Epithelial cell of proximal tubule (primary cell): ENCODE measurements around the gene UBL5. TPM values are rescaled to one million over a fixed set of nuclear protein-coding genes. Genes with fewer than 3 reads are reported as not detected.
"Not testable (repeated sequence)": the region's sequence is repeated elsewhere in the genome, so short reads cannot be mapped to it uniquely, and the experiment has no call there.

Experiments used
- DNase-seq: peaks from one replicate; pipeline ENCODE4 v3.0.0-alpha.2; 2011; ENCODE audit warnings: low read depth
- H3K4me3 ChIP-seq: 2 replicates; pipeline ENCODE4 v1.5.1; 2011; ENCODE audit warnings: low read depth, mild to moderate bottlenecking, low read length
- total RNA-seq: library from RNA; depleted of rRNA; stranded (reverse); fragments of >200 nt; gene quantifications from 2 replicates; pipeline ENCODE4 v1.2.3, GENCODE V29; 2015
- TF ChIP-seq, protein P1 (sequence below): conservative IDR thresholded peaks from 2 replicates; pipeline ENCODE4 v1.5.1; 2012; ENCODE audit warnings: low read depth, mild to moderate bottlenecking, low read length

Gene UBL5
- total RNA-seq, 1 donor from 2014 or later: 748 TPM

DNA sequence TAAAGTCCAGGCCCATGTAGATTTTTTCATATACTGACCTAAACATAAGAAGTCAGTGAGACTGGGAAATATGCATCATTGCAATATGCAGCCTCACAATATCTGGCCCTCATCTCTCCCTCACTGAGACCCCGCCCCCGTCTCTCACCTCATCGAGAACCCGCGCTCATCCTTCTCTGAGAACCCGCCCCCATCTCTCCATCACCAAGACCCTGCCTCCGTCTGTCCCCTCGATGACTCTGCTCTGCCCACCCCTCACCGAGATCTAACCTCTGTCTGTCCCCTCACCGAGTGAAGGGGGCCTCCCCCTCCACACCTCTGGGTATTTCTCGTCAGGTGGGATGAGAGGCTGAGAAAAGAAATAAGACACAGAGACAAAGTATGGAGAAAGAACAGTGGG, 38.7 kb upstream of the UBL5 start:
- TF ChIP-seq, protein P1, sequence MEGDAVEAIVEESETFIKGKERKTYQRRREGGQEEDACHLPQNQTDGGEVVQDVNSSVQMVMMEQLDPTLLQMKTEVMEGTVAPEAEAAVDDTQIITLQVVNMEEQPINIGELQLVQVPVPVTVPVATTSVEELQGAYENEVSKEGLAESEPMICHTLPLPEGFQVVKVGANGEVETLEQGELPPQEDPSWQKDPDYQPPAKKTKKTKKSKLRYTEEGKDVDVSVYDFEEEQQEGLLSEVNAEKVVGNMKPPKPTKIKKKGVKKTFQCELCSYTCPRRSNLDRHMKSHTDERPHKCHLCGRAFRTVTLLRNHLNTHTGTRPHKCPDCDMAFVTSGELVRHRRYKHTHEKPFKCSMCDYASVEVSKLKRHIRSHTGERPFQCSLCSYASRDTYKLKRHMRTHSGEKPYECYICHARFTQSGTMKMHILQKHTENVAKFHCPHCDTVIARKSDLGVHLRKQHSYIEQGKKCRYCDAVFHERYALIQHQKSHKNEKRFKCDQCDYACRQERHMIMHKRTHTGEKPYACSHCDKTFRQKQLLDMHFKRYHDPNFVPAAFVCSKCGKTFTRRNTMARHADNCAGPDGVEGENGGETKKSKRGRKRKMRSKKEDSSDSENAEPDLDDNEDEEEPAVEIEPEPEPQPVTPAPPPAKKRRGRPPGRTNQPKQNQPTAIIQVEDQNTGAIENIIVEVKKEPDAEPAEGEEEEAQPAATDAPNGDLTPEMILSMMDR: no peak
- H3K4me3 ChIP-seq: no peak overlapping the region
- DNase-seq: no peak

DNA sequence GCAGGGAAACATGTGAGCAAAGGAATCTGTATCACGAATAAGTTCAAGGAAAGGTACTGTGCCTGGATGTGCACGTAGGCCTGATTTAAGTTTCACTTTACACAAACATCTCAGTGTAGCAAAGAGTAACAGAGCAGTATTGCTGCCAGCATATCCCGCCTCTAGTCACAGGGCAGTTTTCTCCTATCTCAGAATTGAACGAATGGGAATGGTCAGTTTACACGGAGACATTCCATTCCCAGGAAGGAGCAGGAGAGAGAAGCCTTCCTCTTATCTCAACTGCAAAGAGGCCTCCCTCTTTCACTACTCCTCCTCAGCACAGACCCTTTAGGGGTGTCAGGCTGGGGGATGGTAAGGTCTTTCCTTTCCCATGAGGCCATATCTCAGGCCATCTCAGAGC, 38.1 kb upstream of the UBL5 start:
- not testable (repeated sequence) for DNase-seq, H3K4me3 ChIP-seq

DNA sequence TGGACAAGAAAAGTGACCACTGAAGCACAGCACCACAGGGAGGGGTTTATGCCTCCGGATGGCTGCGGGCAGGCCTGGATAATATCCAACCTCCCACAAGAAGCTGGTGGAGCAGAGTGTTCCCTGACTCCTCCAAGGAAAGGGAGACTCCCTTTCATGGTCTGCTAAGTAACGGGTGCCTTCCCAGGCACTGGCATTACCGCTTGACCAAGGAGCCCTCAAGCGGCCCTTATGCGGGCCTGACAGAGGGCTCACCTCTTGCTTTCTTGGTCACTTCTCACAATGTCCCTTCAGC, 36.7 kb upstream of the UBL5 start:
- peak; percentile 54 for DNase-seq
- TF ChIP-seq, protein P1: peak; percentile 18
- H3K4me3 ChIP-seq: peak overlapping the region; percentile 47

DNA sequence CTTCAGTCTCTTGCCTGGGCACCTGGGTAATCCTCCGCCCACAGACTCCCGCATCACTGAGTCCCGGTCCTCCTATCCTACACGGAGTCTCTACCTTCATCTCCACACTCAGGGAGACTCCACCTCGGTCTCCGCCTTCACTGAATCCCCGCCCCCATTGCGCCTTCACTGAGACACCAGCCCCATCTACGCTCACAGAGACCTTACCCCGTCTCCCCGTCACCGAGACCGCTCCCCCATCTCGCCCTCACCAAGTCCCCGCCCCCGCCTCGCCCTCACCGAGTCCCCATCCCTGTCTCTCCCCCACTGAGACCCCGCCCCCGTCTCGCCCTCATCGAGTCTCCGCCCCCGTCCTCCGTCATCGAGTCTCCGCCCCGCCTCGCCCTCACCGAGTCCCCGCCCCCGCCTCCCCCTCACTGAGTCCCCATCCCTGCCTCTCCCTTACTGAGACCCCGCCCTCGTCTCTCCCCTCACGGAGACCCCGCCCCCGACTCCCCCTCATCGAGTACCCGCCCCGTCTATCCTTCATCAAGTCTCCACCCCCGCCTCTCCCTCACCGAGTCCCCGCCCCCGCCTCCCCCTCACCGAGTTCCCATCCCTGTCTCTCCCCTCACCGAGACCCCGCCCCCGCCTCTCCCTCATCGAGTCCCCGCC, 36.0 kb upstream of the UBL5 start:
- peak overlapping the region; percentile 69 for H3K4me3 ChIP-seq
- peak; percentile 75 for DNase-seq
- TF ChIP-seq, protein P1: no peak

DNA sequence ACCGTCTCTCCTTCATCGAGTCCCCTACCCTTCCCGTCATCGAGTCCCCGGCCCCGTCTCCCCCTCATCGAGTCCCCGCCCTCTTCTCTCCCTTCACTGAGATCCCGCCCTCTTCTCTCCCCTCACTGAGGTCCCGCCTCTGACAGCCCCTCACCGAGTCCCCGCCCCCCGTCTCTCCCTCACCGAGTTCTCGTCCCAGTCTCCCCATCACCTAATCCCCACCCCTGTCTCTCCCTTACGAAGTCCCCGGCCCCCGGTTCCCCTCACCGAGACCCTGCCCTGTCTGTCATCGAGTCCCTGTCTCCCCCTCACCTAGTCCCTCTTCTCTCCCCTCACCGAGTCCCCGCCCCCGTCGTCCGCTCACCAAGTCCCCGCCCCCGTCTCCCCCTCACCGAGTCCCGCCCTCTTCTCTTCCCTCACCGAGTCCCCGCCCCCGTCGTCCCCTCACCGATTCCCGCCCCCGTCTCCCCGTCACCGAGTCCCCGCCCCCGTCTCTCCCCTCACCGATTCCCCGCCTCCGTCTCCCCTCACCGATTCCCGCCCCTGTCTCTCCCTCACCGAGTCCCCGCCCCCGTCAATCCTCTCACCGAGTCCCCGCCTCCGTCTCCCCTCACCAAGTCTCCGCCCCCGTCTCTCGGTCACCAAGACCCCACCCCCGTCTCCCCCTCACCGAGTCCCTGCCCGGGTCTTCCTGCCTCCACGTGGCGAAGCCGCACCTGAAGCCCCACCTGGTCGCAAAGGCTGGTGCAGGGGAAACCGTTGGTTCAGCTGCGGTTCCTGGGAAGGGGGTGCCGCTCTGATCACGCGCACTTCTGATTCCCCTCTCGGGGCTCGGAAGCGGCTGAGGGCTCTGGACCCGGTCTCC, 35.3 kb upstream of the UBL5 start:
- DNase-seq: peak; percentile 54
- peak overlapping the region; percentile 87 for H3K4me3 ChIP-seq
- TF ChIP-seq, protein P1: no peak

DNA sequence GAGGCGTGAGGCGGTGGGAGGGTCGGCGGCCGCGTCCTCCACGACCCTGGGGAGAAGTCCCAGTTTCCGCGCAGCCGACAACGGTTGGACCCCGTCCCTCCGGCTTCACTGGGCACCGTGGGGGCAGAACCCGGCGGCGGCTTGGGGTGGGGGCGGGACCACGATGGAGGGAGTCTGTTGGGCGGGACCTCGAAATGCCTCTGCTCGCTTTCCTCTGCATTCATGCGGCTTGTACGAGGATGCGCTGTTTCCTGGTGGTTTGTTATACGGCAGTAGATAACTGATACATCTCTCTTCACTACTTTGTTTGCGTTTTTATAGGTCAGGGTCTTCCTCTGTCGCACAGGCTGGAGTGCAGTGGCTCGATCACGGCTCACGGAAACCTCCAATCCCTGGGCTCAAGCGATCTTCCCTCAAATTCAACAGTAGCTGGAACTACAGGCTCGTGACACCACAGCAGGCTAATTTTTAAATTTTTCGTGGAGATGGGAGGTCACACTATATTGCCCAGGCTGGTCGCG, 34.6 kb upstream of the UBL5 start:
- H3K4me3 ChIP-seq: peak overlapping the region; percentile 87
- TF ChIP-seq, protein P1: no peak
- no peak for DNase-seq

DNA sequence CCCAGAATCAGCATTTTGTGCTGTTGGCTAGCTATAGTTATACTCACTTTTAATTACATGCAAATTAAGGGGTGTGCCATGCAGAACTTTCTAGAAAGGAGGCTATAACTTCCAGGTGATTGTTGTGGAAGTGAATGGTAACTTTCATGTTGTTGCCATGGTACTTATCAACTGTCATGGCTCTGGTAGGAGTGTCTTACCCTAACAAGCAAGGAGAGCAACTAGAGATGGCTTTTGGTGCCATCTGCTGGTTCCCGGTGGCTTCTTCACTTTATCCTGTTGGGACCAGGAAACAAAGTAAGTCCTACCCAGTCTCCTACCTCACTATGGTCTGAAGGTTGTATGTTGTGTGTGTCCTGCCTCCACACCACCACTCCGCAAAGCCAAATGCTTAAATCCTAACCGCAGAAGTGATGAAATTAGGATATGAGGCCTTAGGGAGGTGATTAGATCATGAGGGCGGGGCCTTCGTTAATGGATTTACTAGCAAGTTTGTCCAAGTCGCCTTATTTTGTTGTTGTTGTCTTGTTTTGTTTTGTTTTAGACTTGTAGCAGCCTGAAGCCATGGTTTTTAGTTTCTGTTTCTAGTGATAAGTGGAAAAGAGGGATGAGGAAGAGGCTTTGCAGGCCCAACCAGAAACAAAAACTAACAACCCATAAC, 31.5 kb upstream of the UBL5 start:
- H3K4me3 ChIP-seq: no peak overlapping the region
- peak; percentile 64 for DNase-seq
- TF ChIP-seq, protein P1: peak; percentile 95
